ENCODE measurements around the gene PRTG. TPM values are rescaled to one million over a fixed set of nuclear protein-coding genes. Genes with fewer than 3 reads are reported as not detected.

PRTG gene
- polyA plus RNA-seq, 3 donors: not detected

GRCh38 chr15:55659481-55659880 is 83.5 kb downstream of the PRTG start:
- 94% methylated on average over 10 of the region's 11 CpGs for WGBS (ENCODE audit: insufficient coverage)
- H3K9me3 ChIP-seq (replicated peaks in 1 of 2; ENCODE audit: control insufficient read depth in 1 of 2, insufficient read depth in 1 of 2, low read length in 2 of 2): no peaks in the 10 kb centered on the region
- no peaks in the 10 kb centered on the region for H4K20me1 ChIP-seq (ENCODE audit: insufficient read depth, low read length)
- Mint-ChIP-seq H3K4me3 (no peak overlapping the region), H3K36me3 (no peaks in the 10 kb centered on the region), H3K9me3 (peaks cover 0 to 2% (median 0%) of the 10 kb centered on the region in 7 donors), H3K4me1 (no peaks in the 10 kb centered on the region), H3K27me3 (ENCODE audit: low read depth in 3 of 3) (peaks cover 0 to 2% (median 0%) of the 10 kb centered on the region in 3 donors), H3K27ac (no peak overlapping the region)
- H3K27me3 ChIP-seq (ENCODE audit: control insufficient read depth in 2 of 2, insufficient read depth in 2 of 2, low read length in 2 of 2): no peaks in the 10 kb centered on the region
- TF ChIP-seq CTCF (IDR thresholded peaks at IDR 0.05): no peak
- no peak overlapping the region for H2AFZ ChIP-seq (ENCODE audit: insufficient read depth, low read depth, low read length, poor library complexity, severe bottlenecking)
- no peak overlapping the region for H3K27ac ChIP-seq (ENCODE audit: low read depth in 1 of 2, low read length in 2 of 2)
- no peak overlapping the region for H3K4me3 ChIP-seq (replicated peaks in 1 of 3; ENCODE audit: low read depth in 2 of 3, low read length in 3 of 3)
- H3K4me1 ChIP-seq (ENCODE audit: control insufficient read depth in 1 of 2, insufficient read depth in 2 of 2, low read length in 2 of 2): no peaks in the 10 kb centered on the region
- H3K4me2 ChIP-seq (replicated peaks; ENCODE audit: extremely low read depth, low read length, poor library complexity, severe bottlenecking): no peak overlapping the region
- H3K79me2 ChIP-seq (ENCODE audit: insufficient read depth, low read length): no peaks in the 10 kb centered on the region
- no peak overlapping the region for H3K9ac ChIP-seq (ENCODE audit: insufficient read depth, low read length, poor library complexity, severe bottlenecking)
- no peak for DNase-seq
- H3K36me3 ChIP-seq (replicated peaks in 1 of 2; ENCODE audit: control insufficient read depth in 1 of 2, insufficient read depth in 2 of 2, low read length in 2 of 2): no peaks in the 10 kb centered on the region
- intact Hi-C loops (cut with micrococcal nuclease): no loop called here

- H3K27me3 ChIP-seq (ENCODE audit: control insufficient read depth in 2 of 2, insufficient read depth in 2 of 2, low read length in 2 of 2): no peaks in the 10 kb centered on the region
- no peak overlapping the region for H3K27ac Mint-ChIP-seq
- no peaks in the 10 kb centered on the region for H3K79me2 ChIP-seq (ENCODE audit: insufficient read depth, low read length)
- no peak overlapping the region for H3K27ac ChIP-seq (ENCODE audit: low read depth in 1 of 2, low read length in 2 of 2)
- 60% methylated on average over 1 of the region's 1 CpG for WGBS (ENCODE audit: insufficient coverage)
- no peaks in the 10 kb centered on the region for H3K9me3 ChIP-seq (replicated peaks in 1 of 2; ENCODE audit: control insufficient read depth in 1 of 2, insufficient read depth in 1 of 2, low read length in 2 of 2)
- H3K4me2 ChIP-seq (replicated peaks; ENCODE audit: extremely low read depth, low read length, poor library complexity, severe bottlenecking): no peak overlapping the region
- peaks cover 0 to 2% (median 0%) of the 10 kb centered on the region in 3 donors for H3K27me3 Mint-ChIP-seq (ENCODE audit: low read depth in 3 of 3)
- no peak for TF ChIP-seq CTCF (IDR thresholded peaks at IDR 0.05)
- H3K36me3 ChIP-seq (replicated peaks in 1 of 2; ENCODE audit: control insufficient read depth in 1 of 2, insufficient read depth in 2 of 2, low read length in 2 of 2): no peaks in the 10 kb centered on the region
- DNase-seq: no peak
- intact Hi-C loops (cut with micrococcal nuclease): no loop called here
- H3K36me3 Mint-ChIP-seq: no peaks in the 10 kb centered on the region
- H4K20me1 ChIP-seq (ENCODE audit: insufficient read depth, low read length): no peaks in the 10 kb centered on the region
- no peak overlapping the region for H3K4me3 Mint-ChIP-seq
- H3K9me3 Mint-ChIP-seq: peaks cover 0 to 2% (median 0%) of the 10 kb centered on the region in 7 donors
- no peaks in the 10 kb centered on the region for H3K4me1 Mint-ChIP-seq
- no peaks in the 10 kb centered on the region for H3K4me1 ChIP-seq (ENCODE audit: control insufficient read depth in 1 of 2, insufficient read depth in 2 of 2, low read length in 2 of 2)
- no peak overlapping the region for H3K9ac ChIP-seq (ENCODE audit: insufficient read depth, low read length, poor library complexity, severe bottlenecking)
- no peak overlapping the region for H2AFZ ChIP-seq (ENCODE audit: insufficient read depth, low read depth, low read length, poor library complexity, severe bottlenecking)
- H3K4me3 ChIP-seq (replicated peaks in 1 of 3; ENCODE audit: low read depth in 2 of 3, low read length in 3 of 3): no peak overlapping the region
These were observed 84.1 kb downstream of the PRTG start for GRCh38 chr15:55658886-55659285.
